SK-MEL-5 (cell line): ENCODE measurements around the gene SPATS2L. TPM values are rescaled to one million over a fixed set of nuclear protein-coding genes. Genes with fewer than 3 reads are reported as not detected.

Experiments
- DNase-seq: peaks from one replicate; pipeline ENCODE4 v3.0.0-alpha.2; 2016; ENCODE audit warnings: low read depth, low spot score
- in situ Hi-C: cut with HindIII; loops from 2 replicates; pipeline ENCODE4 v1.10.0; 2016; ENCODE audit warnings: low sequenced_read_pairs, high pct_unique_total_duplicates, low pct_unique_long_range_greater_than_20kb
- total RNA-seq: library from RNA; depleted of rRNA; stranded (reverse); fragments of >200 nt; shearing (Covaris generic); gene quantifications from 2 replicates; pipeline ENCODE4 v1.2.3, GENCODE V29; 2014

Gene SPATS2L
- total RNA-seq, 1 experiment from 2014 or later, result 31.8 TPM

- no peak for DNase-seq
- in situ Hi-C loops, result no loop called here
Measured at GRCh38 chr2:200379481-200380090, 73.1 kb downstream of the SPATS2L start.

GRCh38 chr2:200380091-200380561 is 73.6 kb downstream of the SPATS2L start:
- DNase-seq, result no peak
- in situ Hi-C loops, result no loop called here

DNA sequence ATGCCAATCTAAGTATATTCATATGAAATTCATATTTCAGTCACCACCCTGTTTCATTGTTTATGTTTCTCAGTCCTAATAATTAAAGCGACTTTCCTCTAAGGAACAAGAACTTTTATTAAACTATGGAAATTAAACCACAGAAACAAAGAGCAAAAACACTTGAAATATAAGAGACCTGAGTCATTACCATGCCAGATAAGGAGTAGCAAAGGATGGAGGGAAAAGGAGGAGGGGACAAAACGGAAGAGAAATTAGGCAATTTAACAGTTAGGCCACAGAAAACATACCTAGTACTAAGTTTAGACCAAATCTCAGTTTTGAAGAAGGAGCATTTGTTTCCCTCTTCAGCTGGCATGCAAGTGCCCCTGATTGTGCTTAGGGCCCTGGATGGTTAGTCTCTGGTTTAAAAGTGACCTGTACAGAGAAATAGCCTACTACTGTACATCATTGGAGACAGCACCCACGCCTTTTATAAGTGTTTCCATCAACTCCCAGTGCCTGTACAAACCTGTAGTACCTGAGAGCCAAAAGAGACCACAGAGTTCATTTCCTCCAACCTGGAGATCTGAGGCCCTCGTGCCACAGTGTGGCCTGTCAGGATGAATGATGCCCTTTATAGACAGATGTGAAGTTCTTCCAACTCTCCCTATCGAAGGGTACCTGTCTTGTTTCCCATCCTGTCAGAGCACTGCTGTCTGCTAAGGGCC is 74.5 kb downstream of the SPATS2L start:
- in situ Hi-C loops, result no loop called here
- no peak for DNase-seq

- no peak for DNase-seq
- in situ Hi-C loops, result no loop called here
Measured at GRCh38 chr2:200382874-200383273, 76.4 kb downstream of the SPATS2L start.

DNA sequence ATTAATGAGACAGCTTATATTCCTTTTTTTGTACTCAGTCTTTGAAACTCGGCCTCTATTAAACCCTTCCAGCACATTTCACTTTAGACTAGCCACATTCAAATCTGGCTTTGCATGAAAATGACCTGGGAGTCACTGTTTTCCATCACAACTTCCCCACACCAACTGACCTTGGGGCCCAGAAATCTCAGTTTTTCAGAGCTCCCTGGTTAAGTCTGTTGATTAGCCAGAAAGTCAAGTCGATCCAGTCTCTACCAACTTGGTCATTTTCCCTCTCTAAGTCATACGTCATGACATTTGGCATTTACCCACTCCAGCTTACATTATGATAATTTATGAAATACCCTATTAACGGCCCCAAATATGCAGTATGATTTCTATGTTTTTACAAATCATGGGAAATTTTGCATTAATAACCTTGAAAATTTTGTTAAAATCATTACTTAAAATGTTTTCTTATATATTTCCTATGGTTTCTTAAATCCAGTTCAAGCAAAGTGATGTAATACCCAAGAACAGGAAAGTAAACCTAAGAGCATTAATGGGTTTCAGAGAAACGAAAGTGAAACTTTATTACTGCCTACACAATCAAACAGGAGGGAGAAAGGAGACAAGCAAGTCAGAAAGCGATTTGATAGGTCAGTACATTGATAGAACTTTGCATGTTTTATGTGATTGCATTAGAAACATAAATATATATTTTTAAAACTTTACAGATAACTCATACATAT is 77.1 kb downstream of the SPATS2L start:
- peak; percentile 69 for DNase-seq
- in situ Hi-C loops, result no loop called here

DNA sequence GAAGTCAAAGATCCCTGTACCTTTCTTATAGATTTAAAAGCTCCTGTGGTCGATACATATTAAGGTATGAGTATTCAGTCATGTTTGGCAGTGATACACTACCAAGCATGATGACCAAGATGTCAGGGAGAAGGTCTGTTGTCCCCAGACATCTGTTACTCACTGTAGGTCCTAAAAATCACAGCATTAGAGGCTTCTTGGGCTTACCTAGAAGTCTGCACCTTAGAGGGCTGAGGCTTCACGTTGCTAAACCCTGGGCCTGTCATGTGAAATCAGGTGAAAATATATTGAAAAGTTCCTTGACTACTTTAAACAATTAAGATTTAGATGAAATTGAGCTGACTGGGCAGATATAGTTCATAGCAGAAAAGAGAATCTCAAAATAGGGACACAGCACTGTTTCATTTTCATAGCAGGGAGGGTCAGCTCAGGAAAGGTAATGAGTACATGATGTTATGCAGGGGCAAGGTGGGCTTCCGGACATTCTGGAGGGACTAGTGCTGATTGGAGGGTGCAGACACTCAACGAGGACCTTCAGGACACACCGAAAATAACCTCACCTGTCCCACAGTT is 78.7 kb downstream of the SPATS2L start:
- no peak for DNase-seq
- in situ Hi-C loops, result no loop called here

DNA sequence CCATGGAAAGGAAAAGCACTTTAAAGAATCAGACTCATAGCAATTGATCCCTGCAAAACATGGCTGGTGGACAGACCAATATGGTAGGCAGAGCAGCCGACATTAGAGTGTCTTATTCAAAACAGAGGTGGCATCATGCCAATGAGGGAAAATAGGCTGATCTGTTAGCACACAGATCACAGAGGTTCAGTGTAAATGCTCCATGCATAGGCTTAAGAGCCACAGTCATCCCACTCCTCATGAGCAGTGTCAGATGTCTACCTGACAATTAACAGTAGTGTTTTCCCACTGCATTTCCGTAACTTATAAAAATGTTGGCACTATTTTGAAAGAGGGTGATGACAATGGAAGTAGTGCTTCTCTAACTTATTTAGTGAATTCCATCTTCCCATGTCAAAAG is 86.7 kb downstream of the SPATS2L start:
- DNase-seq, result peak; percentile 86
- in situ Hi-C loops, result no loop called here

DNA sequence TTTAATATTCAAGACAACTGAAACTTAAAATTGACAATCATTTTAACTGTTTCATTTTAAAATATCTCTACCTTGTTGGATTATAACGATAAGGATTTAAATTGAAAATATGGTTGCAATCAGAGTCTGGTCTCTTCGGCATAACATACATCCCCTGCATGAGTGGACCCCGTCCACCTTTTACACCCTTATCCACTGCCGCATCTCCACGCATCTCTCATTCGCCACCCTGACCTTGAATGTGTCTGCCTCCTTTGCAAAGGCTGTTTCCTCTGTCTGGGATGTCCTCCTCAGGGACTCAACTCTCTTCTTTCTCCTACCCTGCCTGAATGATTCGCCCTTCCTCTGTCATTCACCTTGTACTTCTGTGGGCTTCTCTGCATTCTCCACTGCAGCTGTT is 87.6 kb downstream of the SPATS2L start:
- in situ Hi-C loops, result no loop called here
- DNase-seq, result no peak

DNA sequence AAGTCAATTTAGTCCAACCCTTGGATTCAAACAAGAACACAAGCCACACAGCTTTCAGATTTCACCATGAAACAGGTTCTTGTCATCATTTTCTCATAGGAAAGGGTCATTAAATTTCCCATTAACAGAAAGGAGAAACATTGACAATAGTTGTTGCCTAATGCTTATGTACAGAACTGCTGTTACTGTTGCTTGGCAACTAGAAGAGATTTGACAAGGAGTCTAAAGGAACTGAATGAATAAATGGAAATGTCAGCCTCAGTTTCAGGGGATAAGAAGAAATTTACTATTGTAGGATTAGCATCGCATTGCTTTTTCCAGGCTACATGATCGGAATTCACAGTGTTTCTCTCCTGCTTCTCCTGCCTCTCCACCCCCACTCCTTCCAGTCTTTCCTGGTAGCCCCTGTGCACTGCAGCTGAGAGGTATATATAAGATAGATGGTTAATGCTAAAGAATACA is 90.3 kb downstream of the SPATS2L start:
- DNase-seq, result no peak

GRCh38 chr2:200397785-200398184 is 91.3 kb downstream of the SPATS2L start:
- DNase-seq, result no peak
- in situ Hi-C loops, result no loop called here

More for the DNA sequence above, 90.3 kb downstream of the SPATS2L start:
- in situ Hi-C loops, result no loop called here

DNA sequence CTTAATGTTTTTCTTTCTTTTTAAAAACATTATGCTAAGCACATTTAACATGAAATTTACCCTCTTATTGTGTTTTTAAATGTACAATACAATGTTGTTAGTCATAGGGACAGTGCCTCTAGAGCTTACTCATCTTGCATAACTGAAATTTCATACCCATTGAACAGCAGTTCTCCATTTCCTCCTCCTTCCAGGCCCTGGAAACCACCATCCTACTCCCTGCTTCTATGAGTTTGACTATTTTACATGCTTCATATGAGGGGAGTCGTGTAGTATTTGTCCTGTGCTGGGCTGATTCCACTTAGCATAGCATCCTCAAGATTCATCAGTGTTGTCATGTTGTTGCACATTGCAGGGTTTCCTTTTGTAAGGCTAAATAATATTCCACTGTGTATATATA is 92.6 kb downstream of the SPATS2L start:
- DNase-seq, result no peak
- in situ Hi-C loops, result no loop called here

DNA sequence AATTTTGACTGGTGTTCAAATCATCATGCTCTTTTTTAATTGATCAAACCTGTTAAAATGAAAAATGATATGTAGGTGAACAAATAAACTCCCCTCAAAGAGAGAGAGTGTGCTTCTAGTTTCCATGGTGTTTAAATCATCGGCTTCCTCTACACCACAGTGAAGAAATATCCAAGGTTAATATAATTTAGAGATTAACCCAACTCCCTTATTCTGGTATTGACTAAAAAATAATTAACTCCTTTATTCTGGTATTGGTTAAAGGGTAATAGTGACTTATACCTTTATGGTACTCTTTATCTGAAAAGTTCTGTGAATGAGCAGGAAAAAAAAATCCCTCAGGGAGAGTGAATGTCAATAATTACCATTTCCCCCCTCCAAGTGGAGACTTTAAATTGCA is 93.1 kb downstream of the SPATS2L start:
- DNase-seq, result no peak
- in situ Hi-C loops, result no loop called here

- in situ Hi-C loops, result no loop called here
- DNase-seq, result no peak
Measured at GRCh38 chr2:200403814-200404213, 97.3 kb downstream of the SPATS2L start.

GRCh38 chr2:200404615-200405014 is 98.1 kb downstream of the SPATS2L start:
- DNase-seq, result no peak
- in situ Hi-C loops, result no loop called here

DNA sequence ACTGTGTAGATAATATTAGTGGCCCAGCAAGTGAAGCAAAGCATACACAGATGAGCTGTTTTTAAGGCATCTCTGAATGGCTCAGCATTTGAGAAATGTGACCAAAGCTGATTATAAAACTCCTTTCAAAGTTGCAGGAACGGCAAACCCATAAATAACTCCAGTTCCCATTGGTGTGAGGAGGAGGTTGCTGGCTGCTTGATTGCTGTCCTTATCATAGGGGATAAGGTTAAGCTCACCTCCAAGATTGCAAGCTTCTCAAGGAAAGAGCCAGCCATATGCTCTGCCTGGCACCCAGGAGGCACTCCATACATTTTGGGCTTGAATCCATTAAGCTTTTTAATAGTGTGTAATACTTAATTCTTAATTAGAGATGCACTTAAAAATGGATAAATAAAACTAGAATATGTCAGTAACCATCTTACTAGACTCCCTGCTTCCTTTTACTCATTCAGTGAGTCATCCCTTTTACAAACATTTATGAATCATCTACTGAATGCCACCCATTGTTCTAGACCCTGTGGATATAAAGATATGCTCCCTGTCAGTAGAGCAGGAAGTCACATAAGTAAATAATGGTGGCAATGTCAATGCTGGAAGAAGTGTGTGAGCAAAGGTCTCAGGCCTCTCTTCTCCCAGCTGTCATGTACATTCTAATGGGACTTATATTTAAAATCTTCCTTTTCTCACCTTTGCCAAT is 99.3 kb downstream of the SPATS2L start:
- in situ Hi-C loops, result no loop called here
- peak; percentile 91 for DNase-seq

DNA sequence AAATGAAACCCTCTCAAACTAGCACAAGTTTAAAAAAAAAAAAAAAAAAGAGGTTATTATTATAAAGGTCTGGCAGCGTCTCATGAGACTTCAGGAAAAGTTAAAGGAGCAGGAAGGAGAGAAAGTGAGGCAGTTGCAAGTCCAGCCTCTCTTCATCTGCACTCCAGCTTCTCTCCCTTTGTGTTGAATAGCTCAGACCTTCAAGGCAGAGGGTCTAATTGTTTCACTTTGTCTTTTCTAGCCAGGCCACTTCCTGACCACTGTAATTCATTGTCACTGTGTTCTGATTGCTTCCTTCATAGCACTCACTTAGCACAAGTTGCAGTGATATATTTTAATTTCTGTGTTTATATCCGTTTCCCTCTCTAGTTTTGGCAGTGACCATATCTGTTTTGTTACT is 99.9 kb downstream of the SPATS2L start:
- in situ Hi-C loops, result no loop called here

DNA sequence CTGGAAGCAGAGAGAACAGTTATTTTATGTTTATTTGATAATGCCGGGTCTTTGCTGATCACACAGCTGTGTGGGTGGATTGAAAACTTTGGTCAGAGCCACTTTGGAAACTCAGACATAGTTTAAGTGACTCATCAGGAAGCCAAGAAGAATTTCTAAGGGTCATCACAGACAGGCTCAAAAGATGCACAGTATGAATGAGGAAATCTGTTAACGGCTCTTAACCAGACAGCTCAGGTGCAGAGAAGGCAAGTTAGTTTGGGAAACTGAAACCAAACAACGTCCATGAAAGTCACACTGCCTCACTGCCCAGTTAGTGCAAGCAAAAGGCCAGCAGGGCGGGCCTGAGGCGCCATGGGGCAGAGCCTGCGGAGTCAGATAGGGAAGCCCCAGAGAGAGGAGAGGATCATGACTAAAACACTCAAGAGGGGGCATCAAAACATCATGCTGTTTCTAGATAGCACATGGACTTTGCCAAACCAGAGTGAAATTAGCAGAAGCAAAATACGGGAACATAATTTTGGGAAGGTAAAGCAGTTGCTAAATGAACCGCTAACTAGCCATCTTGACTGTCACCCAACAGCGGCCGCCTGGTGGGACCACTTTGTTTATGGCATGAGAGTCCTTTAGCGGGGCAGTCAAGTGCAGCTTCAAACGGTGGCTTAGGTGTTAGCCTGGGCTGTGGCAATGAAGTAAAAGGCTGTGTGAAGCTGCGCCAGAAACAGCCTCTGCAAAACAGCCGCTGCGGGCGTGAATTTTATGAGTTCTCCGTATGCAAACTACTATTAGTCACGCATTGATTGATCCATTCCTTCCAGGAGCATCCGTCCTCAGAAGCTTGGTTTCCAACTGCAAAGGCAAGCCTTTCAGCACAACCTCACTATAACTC is 102.2 kb downstream of the SPATS2L start:
- in situ Hi-C loops, result no loop called here

More for the DNA sequence above, 99.9 kb downstream of the SPATS2L start:
- DNase-seq, result peak; percentile 61

More for the DNA sequence above, 102.2 kb downstream of the SPATS2L start:
- DNase-seq, result peak; percentile 27
